Neutrophil (primary cell): Measurements from ENCODE around the gene RASL11A.

ENCODE experiments used
- H3K27ac ChIP-seq: fragments of 200-600 bp; sonication (generic); 2 replicates; pipeline ENCODE4 v1.5.1; 2016; ENCODE audit warnings: mild to moderate bottlenecking, moderate library complexity
- H3K27me3 ChIP-seq: fragments of 200-600 bp; sonication (generic); 2 replicates; pipeline ENCODE4 v1.6.0; 2016; ENCODE audit warnings: mild to moderate bottlenecking
- H3K36me3 ChIP-seq: fragments of 200-600 bp; sonication (generic); 2 replicates; pipeline ENCODE4 v1.5.1; 2017
- H3K4me1 ChIP-seq, 2 experiments: fragments of 200-600 bp in 1 of 2; sonication (generic) in 1 of 2; 1 replicate in 1 of 2; 2 replicates in 1 of 2; pipeline versions ENCODE4 v1.5.1 to v1.6.1; 2013 to 2016; ENCODE audit warnings: low read depth in 1 of 2, low read length in 1 of 2, mild to moderate bottlenecking in 1 of 2, moderate library complexity in 1 of 2; ENCODE audit not compliant: control insufficient read depth in 1 of 2, insufficient read depth in 1 of 2
- H3K4me3 ChIP-seq, 2 experiments: fragments of 200-600 bp in 1 of 2; sonication (generic) in 1 of 2; 1 replicate in 1 of 2; 2 replicates in 1 of 2; pipeline ENCODE4 v1.5.1; 2013 to 2016; ENCODE audit warnings: low read depth in 1 of 2, low read length in 1 of 2, mild to moderate bottlenecking in 1 of 2, moderate library complexity in 1 of 2
- H3K9me3 ChIP-seq: fragments of 200-600 bp; sonication (generic); 2 replicates; pipeline ENCODE4 v1.5.1; 2016
- TF ChIP-seq, protein P1 (sequence below): fragments of 200-600 bp; sonication (generic); IDR thresholded peaks from 2 replicates; pipeline ENCODE4 v1.5.1; 2016; ENCODE audit warnings: antibody characterized with exemption

The RASL11A gene

DNA sequence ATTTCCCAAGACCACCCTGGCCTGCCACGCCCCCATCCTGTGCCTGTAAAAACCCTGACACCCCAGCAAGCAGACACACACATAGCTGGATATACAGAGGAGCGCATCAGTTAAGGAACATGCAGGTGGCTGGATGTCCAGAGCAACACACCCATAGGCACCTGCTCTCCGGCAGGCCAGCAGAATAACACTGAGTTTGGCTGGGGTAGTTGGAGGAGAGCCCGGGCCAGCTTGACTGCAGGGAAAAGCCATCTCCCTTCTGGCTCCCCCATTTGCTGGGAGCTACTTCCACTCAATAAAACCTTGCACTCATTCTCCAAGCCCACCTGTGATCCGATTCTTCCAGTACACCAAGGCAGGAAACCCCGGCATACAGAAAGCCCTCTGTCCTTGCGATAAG is 8.9 kb downstream of the RASL11A start:
- Histone ChIP-seq H3K9me3 (no peaks in the 10 kb centered on the region), H3K4me1 (no peaks in the 10 kb centered on the region), H3K4me3 (no peak overlapping the region), H3K27ac (no peak overlapping the region), H3K36me3 (no peaks in the 10 kb centered on the region), H3K27me3 (no peaks in the 10 kb centered on the region)
- TF ChIP-seq, protein P1, sequence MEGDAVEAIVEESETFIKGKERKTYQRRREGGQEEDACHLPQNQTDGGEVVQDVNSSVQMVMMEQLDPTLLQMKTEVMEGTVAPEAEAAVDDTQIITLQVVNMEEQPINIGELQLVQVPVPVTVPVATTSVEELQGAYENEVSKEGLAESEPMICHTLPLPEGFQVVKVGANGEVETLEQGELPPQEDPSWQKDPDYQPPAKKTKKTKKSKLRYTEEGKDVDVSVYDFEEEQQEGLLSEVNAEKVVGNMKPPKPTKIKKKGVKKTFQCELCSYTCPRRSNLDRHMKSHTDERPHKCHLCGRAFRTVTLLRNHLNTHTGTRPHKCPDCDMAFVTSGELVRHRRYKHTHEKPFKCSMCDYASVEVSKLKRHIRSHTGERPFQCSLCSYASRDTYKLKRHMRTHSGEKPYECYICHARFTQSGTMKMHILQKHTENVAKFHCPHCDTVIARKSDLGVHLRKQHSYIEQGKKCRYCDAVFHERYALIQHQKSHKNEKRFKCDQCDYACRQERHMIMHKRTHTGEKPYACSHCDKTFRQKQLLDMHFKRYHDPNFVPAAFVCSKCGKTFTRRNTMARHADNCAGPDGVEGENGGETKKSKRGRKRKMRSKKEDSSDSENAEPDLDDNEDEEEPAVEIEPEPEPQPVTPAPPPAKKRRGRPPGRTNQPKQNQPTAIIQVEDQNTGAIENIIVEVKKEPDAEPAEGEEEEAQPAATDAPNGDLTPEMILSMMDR: no peak

DNA sequence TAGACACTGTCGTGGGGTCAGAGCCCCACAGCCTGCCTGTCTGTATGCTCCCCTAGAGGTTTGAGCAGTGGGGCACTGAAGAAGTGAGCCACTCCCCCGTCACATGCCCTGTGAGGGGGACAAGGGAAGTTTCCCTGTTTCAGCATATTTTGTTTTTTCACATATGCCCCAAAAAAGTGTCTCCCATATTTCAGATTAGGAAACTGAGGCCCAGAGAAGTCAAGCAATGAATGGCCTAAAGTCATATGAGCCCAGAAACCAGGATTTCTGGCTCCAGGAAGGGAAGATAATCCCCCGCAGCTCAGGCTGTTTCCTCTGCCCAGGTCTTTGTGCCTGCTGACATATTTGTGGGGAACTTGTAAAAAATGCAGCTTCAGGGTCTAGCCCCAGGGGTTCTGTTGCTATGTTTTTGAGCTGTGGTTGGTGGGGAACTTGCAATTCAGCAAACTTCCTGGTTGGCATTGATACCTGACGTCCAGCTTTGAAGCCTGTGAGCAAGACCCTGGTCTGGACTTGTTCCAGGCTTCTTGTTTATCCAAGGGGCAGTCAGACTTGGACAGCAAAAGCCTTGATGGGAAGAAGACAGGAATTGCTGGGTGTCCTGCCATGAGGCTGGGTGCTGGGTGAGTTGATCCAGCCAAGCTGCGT is 9.5 kb downstream of the RASL11A start:
- no peaks in the 10 kb centered on the region for H3K4me1 ChIP-seq

DNA sequence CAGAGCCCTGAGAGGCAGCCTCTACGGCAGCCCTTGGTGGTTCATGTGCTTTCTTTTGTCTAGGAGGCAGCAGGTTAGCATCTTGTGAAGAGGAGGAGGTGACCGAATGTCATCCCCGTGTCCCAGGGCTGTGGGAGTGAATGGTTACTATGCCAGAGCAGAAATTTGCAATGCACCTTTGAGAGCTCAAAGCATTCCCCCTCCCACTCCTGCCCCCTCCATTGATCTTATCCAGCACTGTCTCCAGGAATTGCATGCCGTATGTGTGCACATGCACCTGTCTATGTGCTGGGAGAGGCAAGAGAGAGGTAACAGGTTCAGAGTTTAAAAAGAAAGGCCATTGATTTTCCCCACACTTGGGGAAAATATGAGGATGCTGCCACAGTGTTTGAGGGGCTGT is 10.2 kb downstream of the RASL11A start:
- H3K27me3 ChIP-seq: no peaks in the 10 kb centered on the region
- no peak overlapping the region for H3K27ac ChIP-seq
- H3K36me3 ChIP-seq: no peaks in the 10 kb centered on the region
- no peaks in the 10 kb centered on the region for H3K4me1 ChIP-seq
- no peak overlapping the region for H3K4me3 ChIP-seq
- H3K9me3 ChIP-seq: no peaks in the 10 kb centered on the region
- TF ChIP-seq, protein P1: no peak

More for the DNA sequence above, 9.5 kb downstream of the RASL11A start:
- no peaks in the 10 kb centered on the region for H3K27me3 ChIP-seq
- TF ChIP-seq, protein P1: no peak
- H3K9me3 ChIP-seq: no peaks in the 10 kb centered on the region
- H3K27ac ChIP-seq: no peak overlapping the region
- H3K36me3 ChIP-seq: no peaks in the 10 kb centered on the region
- no peak overlapping the region for H3K4me3 ChIP-seq

DNA sequence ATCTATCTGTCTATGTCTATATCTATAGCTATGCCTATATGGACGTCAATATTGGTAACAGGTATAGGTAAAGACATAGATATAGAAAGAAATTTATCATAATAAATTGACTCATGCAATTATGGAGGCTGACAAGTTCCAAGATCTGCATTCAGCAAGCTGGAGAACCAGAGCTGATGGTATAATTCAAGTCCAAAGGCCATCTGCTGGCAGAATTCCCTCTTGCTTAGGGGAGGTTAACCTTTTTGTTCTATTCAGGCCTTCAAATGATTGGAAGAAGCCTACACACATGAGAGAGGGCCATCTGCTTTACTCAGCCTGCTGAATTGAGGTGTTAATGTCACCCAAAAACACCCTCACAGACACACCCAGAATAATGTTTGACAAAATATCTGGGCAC is 10.8 kb downstream of the RASL11A start:
- Histone ChIP-seq H3K9me3 (no peaks in the 10 kb centered on the region), H3K4me3 (no peak overlapping the region), H3K36me3 (no peaks in the 10 kb centered on the region), H3K27ac (no peak overlapping the region), H3K27me3 (no peaks in the 10 kb centered on the region), H3K4me1 (no peaks in the 10 kb centered on the region)
- TF ChIP-seq, protein P1: no peak

DNA sequence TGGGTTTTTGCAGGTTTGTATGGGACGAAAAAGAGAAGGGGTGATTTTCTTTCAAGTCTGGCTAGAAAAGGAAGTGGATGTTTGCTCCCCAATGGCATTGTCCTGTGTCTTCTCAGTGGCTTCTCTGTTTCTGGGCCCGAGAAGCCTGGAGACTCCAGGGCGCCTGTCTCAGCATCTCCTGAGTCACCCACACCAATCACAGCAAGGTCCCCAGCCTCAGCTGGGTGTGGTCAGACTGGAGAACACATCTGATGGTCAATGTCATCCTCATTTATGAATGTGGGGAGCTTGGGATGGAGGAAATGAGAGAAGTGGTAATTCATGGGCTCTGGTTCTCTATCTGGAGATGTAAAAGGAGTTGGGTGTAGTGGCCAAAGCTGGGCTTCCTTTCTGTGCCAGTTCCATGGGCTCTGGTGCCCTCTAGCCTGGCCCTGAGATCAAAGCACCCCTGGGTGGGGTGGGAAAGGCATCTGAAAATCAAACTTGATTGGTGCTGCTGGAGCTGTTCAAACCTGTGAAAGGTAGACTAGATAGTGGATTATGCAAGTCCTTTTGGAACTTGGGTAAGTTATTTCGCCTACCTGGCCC is 13.4 kb downstream of the RASL11A start:
- H3K9me3 ChIP-seq: no peaks in the 10 kb centered on the region
- TF ChIP-seq, protein P1: no peak

More for the DNA sequence above, 13.4 kb downstream of the RASL11A start:
- H3K27me3 ChIP-seq: no peaks in the 10 kb centered on the region
- no peak overlapping the region for H3K4me3 ChIP-seq
- no peaks in the 10 kb centered on the region for H3K36me3 ChIP-seq
- no peak overlapping the region for H3K27ac ChIP-seq
- H3K4me1 ChIP-seq: no peaks in the 10 kb centered on the region
